Activated B cell treated with CpG ODN at 0.5 μM for 24 hours (primary cell): ENCODE data around the gene AIPL1. TPM values are rescaled to one million over a fixed set of nuclear protein-coding genes. Genes with fewer than 3 reads are reported as not detected.
"Not testable (repeated sequence)": the region's sequence is repeated elsewhere in the genome, so short reads cannot be mapped to it uniquely, and the experiment has no call there.

Experiments
- ATAC-seq: fragments of 200-7000 bp; cut with Tn5 transposase; one replicate; pipeline ENCODE4 v1.10.0; 2021; ENCODE audit warnings: low read depth, mild to moderate bottlenecking, moderate library complexity
- CTCF ChIA-PET: fragments of 350-600 bp; sonication (Branson Sonifier 250); formaldehyde crosslinking; loops from one replicate; lab custom pipeline; 2021; ENCODE audit warnings: antibody characterized with exemption; lab: Charles Lee
- POLR2A ChIA-PET: fragments of 350-600 bp; sonication (Branson Sonifier 250); formaldehyde crosslinking; loops from one replicate; lab custom pipeline; 2021; ENCODE audit warnings: antibody characterized with exemption; lab: Charles Lee
- DNase-seq: peaks from one replicate; pipeline ENCODE4 v3.0.0; 2022
- H3K27ac Mint-ChIP-seq: one replicate; pipeline ENCODE4 v1.8.0; 2020; ENCODE audit warnings: mixed read lengths
- H3K27me3 Mint-ChIP-seq: one replicate; pipeline ENCODE4 v1.8.0; 2021; ENCODE audit warnings: mixed read lengths
- H3K36me3 Mint-ChIP-seq: one replicate; pipeline ENCODE4 v1.8.0; 2021; ENCODE audit warnings: low read depth, mixed read lengths
- H3K4me1 Mint-ChIP-seq: one replicate; pipeline ENCODE4 v1.8.0; 2021; ENCODE audit warnings: mixed read lengths
- H3K4me3 Mint-ChIP-seq: one replicate; pipeline ENCODE4 v1.8.0; 2020; ENCODE audit warnings: mild to moderate bottlenecking, mixed read lengths
- H3K9me3 Mint-ChIP-seq: one replicate; pipeline ENCODE4 v1.8.0; 2020; ENCODE audit warnings: mixed read lengths
- CTCF ChIP-seq: fragments of 200-600 bp; IDR thresholded peaks from one replicate; pipeline ENCODE4 v1.8.0; 2022; ENCODE audit warnings: antibody characterized with exemption, mild to moderate bottlenecking
- intact Hi-C: fragments of 100-400 bp; cut with micrococcal nuclease; formaldehyde crosslinking; loops from one replicate; pipeline ENCODE4 v1.15.1; 2024
- total RNA-seq: library from RNA; stranded (reverse); gene quantifications from 2 replicates; pipeline ENCODE4 v1.2.3, GENCODE V29; 2022

Gene AIPL1, protein sequence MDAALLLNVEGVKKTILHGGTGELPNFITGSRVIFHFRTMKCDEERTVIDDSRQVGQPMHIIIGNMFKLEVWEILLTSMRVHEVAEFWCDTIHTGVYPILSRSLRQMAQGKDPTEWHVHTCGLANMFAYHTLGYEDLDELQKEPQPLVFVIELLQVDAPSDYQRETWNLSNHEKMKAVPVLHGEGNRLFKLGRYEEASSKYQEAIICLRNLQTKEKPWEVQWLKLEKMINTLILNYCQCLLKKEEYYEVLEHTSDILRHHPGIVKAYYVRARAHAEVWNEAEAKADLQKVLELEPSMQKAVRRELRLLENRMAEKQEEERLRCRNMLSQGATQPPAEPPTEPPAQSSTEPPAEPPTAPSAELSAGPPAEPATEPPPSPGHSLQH
- not detected in 2 replicates for total RNA-seq

DNA sequence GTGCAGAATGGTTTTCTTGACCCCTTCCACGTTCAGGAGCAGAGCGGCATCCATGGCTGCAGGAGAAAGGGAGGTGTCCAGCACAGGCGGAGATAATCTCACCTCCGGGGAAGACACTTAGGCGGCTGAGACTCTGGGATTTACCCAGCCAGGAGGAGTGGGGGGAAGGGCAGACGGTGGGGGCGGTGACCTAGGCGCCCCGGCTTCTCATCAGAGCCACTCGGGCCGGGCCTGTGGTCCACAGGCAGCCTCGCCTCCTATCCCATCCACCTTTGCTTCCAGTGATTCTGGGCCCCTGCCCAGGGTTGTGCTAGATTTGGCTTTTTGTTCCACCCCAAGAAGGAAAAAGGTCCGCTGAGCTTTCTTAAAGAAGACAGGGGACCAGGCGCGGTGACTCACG is at the start of gene AIPL1:
AIPL1 (minus strand) TSS at position 71 of the 400 bp plus-strand sequence; CDS start at position 54, 17 bp downstream.
- no peak within 1 kb of the TSS for H3K27ac Mint-ChIP-seq
- peaks cover 36% of the 10 kb centered on the region for H3K27me3 Mint-ChIP-seq

GRCh38 chr17:6483507-6483906 is 48.6 kb upstream of the AIPL1 start:
- intact Hi-C loops = no loop called here
- TF ChIP-seq CTCF = no peak
- Mint-ChIP-seq H3K4me3 (no peak overlapping the region), H3K9me3 (no peaks in the 10 kb centered on the region), H3K4me1 (no peaks in the 10 kb centered on the region), H3K27me3 (peaks cover 9% of the 10 kb centered on the region), H3K27ac (no peak overlapping the region), H3K36me3 (no peaks in the 10 kb centered on the region)
- DNase-seq (no peak), ATAC-seq (no peak)
- ChIA-PET POLR2A (no interaction called here), CTCF (no interaction called here)

More for the DNA sequence above, at the start of gene AIPL1:
- Mint-ChIP-seq H3K9me3 (peaks cover 9% of the 10 kb centered on the region), H3K4me1 (peaks cover 2% of the 10 kb centered on the region), H3K36me3 (peaks cover 3% of the 10 kb centered on the region), H3K4me3 (no peak within 1 kb of the TSS)
- no peak for TF ChIP-seq CTCF
- ChIA-PET POLR2A (interaction anchor here (0.6 kb wide), 1 partner anchor 1812 kb away, joined by 4 read pairs; no protein-coding TSS in a partner anchor), CTCF (interaction anchor here (2.5 to 2.9 kb wide), 2 partner anchors 842 to 847 kb away, joined by 20 to 28 read pairs; no protein-coding TSS in a partner anchor)
- intact Hi-C loops = loop anchor here (5.0 kb wide), 1 partner anchor 728 kb away; no protein-coding TSS in a partner anchor
- no peak for ATAC-seq
- no peak for DNase-seq

GRCh38 chr17:6482796-6483195 is 47.9 kb upstream of the AIPL1 start:
- H3K36me3 Mint-ChIP-seq, ATAC-seq, H3K4me3 Mint-ChIP-seq, H3K27me3 Mint-ChIP-seq, POLR2A ChIA-PET, H3K9me3 Mint-ChIP-seq, intact Hi-C loops, DNase-seq, H3K27ac Mint-ChIP-seq, H3K4me1 Mint-ChIP-seq: not testable (repeated sequence)
- CTCF ChIA-PET = interaction anchor here (0.8 kb wide), 1 partner anchor 10 kb away, joined by 3 read pairs; no protein-coding TSS in a partner anchor

- intact Hi-C loops = no loop called here
- no peaks in the 10 kb centered on the region for H3K36me3 Mint-ChIP-seq
- POLR2A ChIA-PET = no interaction called here
- no peak for DNase-seq
- peaks cover 5% of the 10 kb centered on the region for H3K27me3 Mint-ChIP-seq
- CTCF ChIA-PET = interaction anchor here (0.8 kb wide), 1 partner anchor 9 kb away, joined by 3 read pairs; no protein-coding TSS in a partner anchor
- H3K27ac Mint-ChIP-seq = no peak overlapping the region
- no peaks in the 10 kb centered on the region for H3K4me1 Mint-ChIP-seq
- no peak overlapping the region for H3K4me3 Mint-ChIP-seq
- no peak for ATAC-seq
- no peak for TF ChIP-seq CTCF
- no peaks in the 10 kb centered on the region for H3K9me3 Mint-ChIP-seq
These were observed 47.2 kb upstream of the AIPL1 start for GRCh38 chr17:6482105-6482455.

- no peak for DNase-seq
- H3K27ac Mint-ChIP-seq = no peak overlapping the region
- ATAC-seq = no peak
- TF ChIP-seq CTCF = no peak
- no peaks in the 10 kb centered on the region for H3K9me3 Mint-ChIP-seq
- ChIA-PET CTCF (no interaction called here), POLR2A (no interaction called here)
- H3K4me1 Mint-ChIP-seq = no peaks in the 10 kb centered on the region
- no peak overlapping the region for H3K4me3 Mint-ChIP-seq
- no peaks in the 10 kb centered on the region for H3K36me3 Mint-ChIP-seq
- intact Hi-C loops = no loop called here
- H3K27me3 Mint-ChIP-seq = peaks cover 5% of the 10 kb centered on the region
These were observed 45.4 kb upstream of the AIPL1 start for GRCh38 chr17:6480303-6480675.
